Activated CD8-positive, alpha-beta memory T cell treated with anti-CD3 and anti-CD28 coated beads for 1 hour (primary cell): ENCODE measurements around the gene SH3TC1.

Source experiments
- DNase-seq, 2 donors: peaks; one replicate each; pipeline ENCODE4 v3.0.0-alpha.2; 2020; ENCODE audit warnings: low read depth in 1 of 2; ENCODE audit errors: extremely low read depth in 1 of 2

The SH3TC1 gene

DNA sequence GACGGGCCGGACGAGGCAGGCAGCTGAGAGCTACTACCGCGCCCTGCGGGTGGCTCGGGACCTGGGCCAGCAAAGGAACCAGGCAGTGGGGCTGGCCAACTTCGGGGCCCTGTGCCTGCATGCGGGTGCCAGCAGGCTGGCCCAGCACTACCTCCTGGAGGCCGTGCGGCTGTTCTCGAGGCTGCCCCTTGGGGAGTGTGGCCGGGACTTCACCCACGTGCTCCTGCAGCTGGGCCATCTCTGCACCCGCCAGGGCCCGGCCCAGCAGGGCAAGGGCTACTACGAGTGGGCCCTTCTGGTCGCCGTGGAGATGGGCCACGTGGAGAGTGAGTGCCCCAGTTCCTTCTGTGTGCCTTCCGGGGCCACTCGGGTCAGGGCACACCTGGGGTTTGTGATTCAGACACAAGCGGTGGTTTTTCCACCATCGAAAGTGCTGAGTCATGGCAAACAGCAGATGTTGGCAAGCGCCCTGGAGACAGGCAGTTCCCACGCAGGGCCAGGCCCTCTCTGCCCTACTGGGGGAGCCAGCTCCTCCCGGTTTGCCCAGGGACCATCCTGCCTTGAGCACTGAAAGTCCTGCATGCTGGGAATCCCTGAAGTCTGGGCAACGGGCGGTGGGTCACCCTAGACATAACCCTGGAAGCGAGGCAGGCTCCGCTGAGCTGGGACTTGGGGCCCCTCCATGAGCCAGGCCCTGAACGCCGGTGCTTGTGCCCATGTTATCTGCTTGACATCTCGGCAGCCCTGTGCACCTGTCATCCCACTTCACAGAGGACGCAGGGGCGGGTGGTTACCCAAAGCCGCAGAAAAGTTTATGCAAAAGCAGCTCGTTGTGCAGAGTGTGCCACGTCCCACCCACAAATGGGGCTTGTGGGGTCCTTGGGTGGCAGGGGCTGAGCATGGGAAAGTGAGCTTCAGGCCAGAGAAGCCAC, 29.5 kb downstream of the SH3TC1 start:
- DNase-seq = peak; percentile 31 to 43

GRCh38 chr4:8229331-8229975, 30.4 kb downstream of the SH3TC1 start:
- DNase-seq = no peak

DNA sequence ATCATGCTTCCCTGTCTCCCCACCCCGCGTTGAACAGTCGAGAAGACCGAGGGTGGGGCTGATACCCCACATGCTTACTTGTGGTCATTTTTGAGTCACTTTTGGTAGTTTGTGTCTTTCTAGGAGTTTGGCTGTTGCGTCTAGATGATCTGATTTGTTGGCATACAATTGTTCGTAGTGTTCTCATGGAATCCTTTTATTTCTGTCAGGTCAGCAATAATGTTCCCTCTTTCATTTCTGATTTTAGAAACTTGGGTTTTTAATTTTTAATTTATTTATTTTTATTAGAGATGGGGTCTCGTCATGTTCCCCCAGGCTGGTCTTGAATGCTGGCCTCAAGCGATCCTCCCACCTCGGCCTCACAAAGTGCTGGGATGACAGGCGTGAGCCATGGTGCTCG, 30.9 kb downstream of the SH3TC1 start:
- DNase-seq = no peak

DNA sequence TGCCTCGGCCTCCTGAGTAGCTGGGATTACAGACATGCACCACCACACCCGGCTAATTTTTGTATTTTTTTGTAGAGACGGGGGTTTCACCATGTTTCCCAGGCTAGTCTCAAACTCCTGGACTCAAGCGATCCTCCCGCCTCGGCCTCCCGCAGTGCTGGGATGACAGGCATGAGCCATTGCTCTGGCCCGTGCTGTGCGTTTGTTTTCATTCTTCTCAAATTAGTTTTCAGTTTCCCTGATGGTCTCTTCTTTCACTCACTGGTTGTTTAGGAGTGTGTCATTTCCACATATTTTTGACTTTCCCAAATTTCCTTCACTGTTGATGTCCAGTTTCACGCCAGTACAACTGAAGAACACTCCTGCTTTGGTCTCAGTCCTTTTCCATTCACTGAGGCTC, 31.8 kb downstream of the SH3TC1 start:
- no peak for DNase-seq

GRCh38 chr4:8231551-8232049, 32.5 kb downstream of the SH3TC1 start:
- DNase-seq = no peak

DNA sequence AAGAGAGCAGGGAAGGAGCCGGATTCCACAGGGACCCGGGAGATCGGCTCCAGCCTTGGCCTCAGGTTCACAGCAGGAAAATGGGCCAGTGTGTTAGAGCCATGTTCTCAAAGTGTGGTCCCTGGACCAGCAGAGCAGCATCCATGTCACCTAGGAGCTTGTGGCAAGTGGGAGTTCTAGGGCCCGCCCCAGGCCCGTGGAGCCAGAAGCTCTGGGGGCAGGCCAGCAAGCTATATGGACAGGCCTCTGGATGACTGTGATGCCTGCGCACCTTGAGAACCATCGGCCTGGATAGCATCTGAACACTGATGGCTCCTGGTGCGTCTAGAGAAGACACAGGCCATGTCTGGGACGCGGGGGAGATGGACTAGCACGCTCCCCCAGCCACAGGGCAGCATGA, 33.7 kb downstream of the SH3TC1 start:
- DNase-seq = no peak

- DNase-seq = no peak
Observed at GRCh38 chr4:8233672-8234484, 34.8 kb downstream of the SH3TC1 start.

- DNase-seq = no peak
Observed at GRCh38 chr4:8234715-8235114, 35.6 kb downstream of the SH3TC1 start.

DNA sequence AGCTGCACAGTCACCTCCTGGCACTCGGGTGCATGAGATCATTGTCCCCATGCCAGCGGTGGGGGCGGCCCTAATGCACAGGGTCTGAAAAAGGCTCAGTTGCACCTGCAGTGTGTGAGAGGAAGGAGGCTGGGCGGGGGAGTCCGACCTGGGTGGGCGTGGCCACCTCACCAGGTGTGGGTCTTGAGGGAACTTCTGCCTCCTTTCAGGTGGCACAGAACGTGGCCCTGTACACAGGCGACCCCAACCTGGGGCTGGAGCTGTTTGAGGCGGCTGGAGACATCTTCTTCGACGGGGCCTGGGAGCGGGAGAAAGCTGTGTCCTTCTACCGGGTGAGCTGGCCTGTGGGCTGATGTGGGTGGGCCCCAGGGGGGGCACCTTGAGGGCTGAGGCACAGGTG, 36.1 kb downstream of the SH3TC1 start:
- no peak for DNase-seq

DNA sequence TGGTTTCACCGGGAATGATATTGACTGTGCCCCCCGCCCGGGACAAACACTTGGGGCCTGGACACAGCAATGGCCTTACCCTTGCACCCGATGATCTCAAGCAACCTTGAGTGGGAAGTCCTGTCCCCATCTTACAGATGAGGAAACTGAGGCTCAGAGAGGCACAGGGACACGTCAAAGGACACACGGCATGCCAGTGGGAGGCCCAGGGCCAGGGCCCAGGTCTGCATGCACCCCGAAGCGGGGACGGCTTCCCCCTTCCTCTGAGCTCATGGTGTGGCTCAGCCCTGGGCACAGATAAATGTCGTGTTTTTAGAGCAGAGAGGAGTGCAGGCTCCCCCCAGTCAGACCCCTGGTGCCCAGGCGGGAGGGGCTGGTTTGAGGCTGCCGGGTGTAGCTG, 36.6 kb downstream of the SH3TC1 start:
- no peak for DNase-seq

DNA sequence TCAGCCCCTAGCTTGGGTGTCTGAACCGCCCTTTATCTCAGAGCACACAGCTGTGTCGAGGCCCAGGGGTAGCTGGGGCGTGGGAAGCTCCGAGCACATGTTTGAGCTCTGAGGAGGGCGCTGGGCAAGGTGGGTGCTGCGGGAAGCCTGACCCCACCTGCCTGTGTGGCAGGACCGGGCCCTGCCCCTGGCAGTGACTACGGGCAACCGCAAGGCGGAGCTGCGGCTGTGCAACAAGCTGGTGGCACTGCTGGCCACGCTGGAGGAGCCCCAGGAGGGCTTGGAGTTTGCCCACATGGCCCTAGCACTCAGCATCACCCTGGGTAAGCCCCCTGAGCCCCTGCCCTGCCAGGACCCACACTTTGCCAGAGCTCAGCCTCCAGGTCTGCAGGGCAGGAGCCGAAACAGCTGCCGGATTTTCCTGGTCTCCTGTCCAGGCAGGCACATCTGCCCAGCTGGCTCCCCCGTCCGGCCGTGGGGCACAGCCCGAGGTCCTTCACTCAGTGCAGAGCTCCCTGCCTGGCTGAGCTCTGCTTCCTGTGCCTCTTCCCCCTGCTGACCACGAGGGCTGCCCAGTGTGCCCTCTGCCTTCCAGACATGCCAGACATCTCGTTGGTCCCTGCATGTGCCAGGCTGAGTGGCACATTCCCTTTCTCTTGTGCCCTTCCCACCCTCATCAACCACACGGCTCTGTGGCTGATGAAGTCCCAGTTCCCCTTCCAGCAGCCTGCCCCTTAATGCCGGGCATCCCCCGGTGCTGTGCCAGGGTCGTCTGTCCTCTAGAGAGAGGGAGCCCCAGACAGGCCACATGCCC, 37.2 kb downstream of the SH3TC1 start:
- no peak for DNase-seq

DNA sequence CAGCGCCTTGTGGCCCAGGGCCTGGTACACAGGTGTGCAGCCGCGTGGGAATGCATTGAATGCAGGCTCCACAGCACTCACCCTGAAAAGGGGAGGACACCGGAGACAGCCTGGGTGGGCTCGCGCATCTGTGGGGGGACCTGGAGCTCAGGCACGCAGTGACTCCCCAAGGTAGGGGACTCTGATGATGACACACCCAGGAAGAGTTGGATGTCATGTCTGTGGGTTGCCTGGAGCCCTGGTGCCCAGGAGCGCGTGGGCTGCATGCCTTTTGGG, 37.8 kb downstream of the SH3TC1 start:
- no peak for DNase-seq

- DNase-seq = no peak
Observed at GRCh38 chr4:8237256-8237989, 38.3 kb downstream of the SH3TC1 start.

GRCh38 chr4:8238036-8238511, 39.0 kb downstream of the SH3TC1 start:
- DNase-seq = no peak

DNA sequence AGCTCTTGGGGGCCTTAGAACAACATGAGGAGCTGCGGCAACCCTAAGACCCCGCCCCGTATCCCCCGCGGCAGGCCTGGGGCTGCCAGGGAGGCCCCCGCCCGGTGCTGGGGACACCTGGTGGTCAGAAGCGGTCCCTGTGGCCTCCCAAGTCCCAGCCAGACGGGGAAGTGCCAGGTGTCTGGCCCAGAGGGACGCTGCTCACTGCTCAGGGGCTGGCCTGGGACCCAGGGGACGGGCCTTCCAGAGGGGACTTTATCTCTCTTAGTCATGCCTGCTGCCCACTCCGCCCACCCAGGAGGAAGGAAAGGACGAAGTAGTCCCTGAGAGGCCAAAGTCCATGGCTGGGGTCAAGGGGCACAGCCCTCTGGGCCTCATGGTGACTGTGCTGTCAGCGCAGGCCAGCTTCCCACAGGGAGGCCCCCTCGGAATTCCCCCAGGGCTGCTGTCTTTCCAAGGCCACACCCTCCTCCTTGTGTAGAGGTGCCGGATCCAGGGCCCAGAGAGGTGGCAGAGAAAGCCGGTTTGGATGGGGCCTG, 39.5 kb downstream of the SH3TC1 start:
- no peak for DNase-seq

- no peak for DNase-seq
Observed at GRCh38 chr4:8239226-8239625, 40.1 kb downstream of the SH3TC1 start.

- no peak for DNase-seq
Observed at GRCh38 chr4:8239661-8240060, 40.6 kb downstream of the SH3TC1 start.

- DNase-seq = no peak
Observed at GRCh38 chr4:8240211-8241041, 41.3 kb downstream of the SH3TC1 start.
